Activated naive CD4-positive, alpha-beta T cell treated with anti-CD3 and anti-CD28 coated beads, Interleukin-2, amount 50 U/mL, for 72 hours (primary cell): ENCODE data around the gene NTNG1. TPM values are rescaled to one million over a fixed set of nuclear protein-coding genes. Genes with fewer than 3 reads are reported as not detected.

Experiments used
- ATAC-seq, 2 donors: fragments of 150-1000 bp; cut with Tn5 transposase; 2 replicates each; pipeline ENCODE4 v1.10.0; 2021; ENCODE audit warnings: mild to moderate bottlenecking in 2 of 2, moderate library complexity in 2 of 2
- DNase-seq, 2 donors: peaks; one replicate each; pipeline ENCODE4 v3.0.0; 2021 to 2022; ENCODE audit warnings: low spot score in 2 of 2
- H3K27ac Mint-ChIP-seq, 2 donors: one replicate each; pipeline ENCODE4 v1.8.0; 2022; ENCODE audit warnings: mild to moderate bottlenecking in 2 of 2, mixed read lengths in 2 of 2
- H3K36me3 Mint-ChIP-seq, 2 donors: one replicate each; pipeline ENCODE4 v1.8.0; 2022; ENCODE audit warnings: mixed read lengths in 2 of 2
- H3K9me3 Mint-ChIP-seq, 2 donors: one replicate each; pipeline ENCODE4 v1.8.0; 2022; ENCODE audit warnings: mixed read lengths in 2 of 2
- total RNA-seq, 2 donors: library from RNA; stranded (reverse); gene quantifications; one replicate each; pipeline ENCODE4 v1.2.3, GENCODE V29; 2022

NTNG1 gene
- total RNA-seq, 2 donors from 2014 or later: 0.25 TPM; not detected in 1

GRCh38 chr1:107365527-107366240, 224.8 kb downstream of the NTNG1 start:
- H3K27ac Mint-ChIP-seq: no peak overlapping the region
- DNase-seq (no peak), ATAC-seq (no peak)
- H3K36me3 Mint-ChIP-seq: no peaks in the 10 kb centered on the region
- H3K9me3 Mint-ChIP-seq: no peaks in the 10 kb centered on the region

- DNase-seq (no peak), ATAC-seq (no peak)
- no peaks in the 10 kb centered on the region for H3K36me3 Mint-ChIP-seq
- H3K9me3 Mint-ChIP-seq: peaks cover 0 to 3% of the 10 kb centered on the region in 2 donors
- no peak overlapping the region for H3K27ac Mint-ChIP-seq
Measured at GRCh38 chr1:107378426-107378825, 237.6 kb downstream of the NTNG1 start.

- Mint-ChIP-seq H3K9me3 (peaks cover 0 to 3% of the 10 kb centered on the region in 2 donors), H3K36me3 (no peaks in the 10 kb centered on the region), H3K27ac (no peak overlapping the region)
- no peak for ATAC-seq
- no peak for DNase-seq
Measured at GRCh38 chr1:107378866-107379265, 238.0 kb downstream of the NTNG1 start.

GRCh38 chr1:107379826-107380225, 239.0 kb downstream of the NTNG1 start:
- no peak for ATAC-seq
- no peaks in the 10 kb centered on the region for H3K36me3 Mint-ChIP-seq
- no peak for DNase-seq
- no peak overlapping the region for H3K27ac Mint-ChIP-seq
- peaks cover 0 to 3% of the 10 kb centered on the region in 2 donors for H3K9me3 Mint-ChIP-seq

GRCh38 chr1:107389410-107390396, 248.9 kb downstream of the NTNG1 start:
- ATAC-seq: no peak
- no peak overlapping the region for H3K27ac Mint-ChIP-seq
- no peaks in the 10 kb centered on the region for H3K36me3 Mint-ChIP-seq

GRCh38 chr1:107394301-107394700, 253.5 kb downstream of the NTNG1 start:
- Mint-ChIP-seq H3K36me3 (no peaks in the 10 kb centered on the region), H3K9me3 (peaks cover 4 to 12% of the 10 kb centered on the region in 2 donors), H3K27ac (no peak overlapping the region)
- DNase-seq (no peak), ATAC-seq (no peak)

More at GRCh38 chr1:107389410-107390396, 248.9 kb downstream of the NTNG1 start:
- DNase-seq: no peak
- H3K9me3 Mint-ChIP-seq: peaks cover 4 to 12% of the 10 kb centered on the region in 2 donors

- H3K27ac Mint-ChIP-seq: no peak overlapping the region
- ATAC-seq (no peak), DNase-seq (no peak)
- H3K9me3 Mint-ChIP-seq: no peaks in the 10 kb centered on the region
- H3K36me3 Mint-ChIP-seq: no peaks in the 10 kb centered on the region
Measured at GRCh38 chr1:107401704-107402103, 260.9 kb downstream of the NTNG1 start.

- no peak for ATAC-seq
Measured at GRCh38 chr1:107404756-107405155, 263.9 kb downstream of the NTNG1 start.

GRCh38 chr1:107405236-107405635, 264.4 kb downstream of the NTNG1 start:
- Mint-ChIP-seq H3K36me3 (no peaks in the 10 kb centered on the region), H3K9me3 (no peaks in the 10 kb centered on the region), H3K27ac (no peak overlapping the region)
- DNase-seq: no peak
- no peak for ATAC-seq

More at GRCh38 chr1:107404756-107405155, 263.9 kb downstream of the NTNG1 start:
- Mint-ChIP-seq H3K27ac (no peak overlapping the region), H3K9me3 (no peaks in the 10 kb centered on the region), H3K36me3 (no peaks in the 10 kb centered on the region)
- DNase-seq: no peak

- Mint-ChIP-seq H3K36me3 (no peaks in the 10 kb centered on the region), H3K27ac (no peak overlapping the region), H3K9me3 (no peaks in the 10 kb centered on the region)
- no peak for ATAC-seq
- no peak for DNase-seq
Measured at GRCh38 chr1:107407011-107407410, 266.2 kb downstream of the NTNG1 start.

- DNase-seq (no peak), ATAC-seq (no peak)
- Mint-ChIP-seq H3K9me3 (no peaks in the 10 kb centered on the region), H3K36me3 (no peaks in the 10 kb centered on the region), H3K27ac (no peak overlapping the region)
Measured at GRCh38 chr1:107413546-107413945, 272.7 kb downstream of the NTNG1 start.

- Mint-ChIP-seq H3K36me3 (no peaks in the 10 kb centered on the region), H3K9me3 (no peaks in the 10 kb centered on the region), H3K27ac (no peak overlapping the region)
- ATAC-seq (no peak), DNase-seq (no peak)
Measured at GRCh38 chr1:107413951-107414350, 273.1 kb downstream of the NTNG1 start.

- DNase-seq (no peak), ATAC-seq (no peak)
- Mint-ChIP-seq H3K9me3 (no peaks in the 10 kb centered on the region), H3K36me3 (no peaks in the 10 kb centered on the region), H3K27ac (no peak overlapping the region)
Measured at GRCh38 chr1:107414550-107414949, 273.7 kb downstream of the NTNG1 start.

GRCh38 chr1:107415241-107415640, 274.4 kb downstream of the NTNG1 start:
- H3K36me3 Mint-ChIP-seq: no peaks in the 10 kb centered on the region
- no peak overlapping the region for H3K27ac Mint-ChIP-seq
- DNase-seq (no peak), ATAC-seq (no peak)
- no peaks in the 10 kb centered on the region for H3K9me3 Mint-ChIP-seq

GRCh38 chr1:107419003-107419402, 278.2 kb downstream of the NTNG1 start:
- H3K9me3 Mint-ChIP-seq: no peaks in the 10 kb centered on the region
- ATAC-seq (no peak), DNase-seq (no peak)
- H3K36me3 Mint-ChIP-seq: no peaks in the 10 kb centered on the region
- no peak overlapping the region for H3K27ac Mint-ChIP-seq

GRCh38 chr1:107422901-107423300, 282.1 kb downstream of the NTNG1 start:
- Mint-ChIP-seq H3K9me3 (peaks cover 0 to 5% of the 10 kb centered on the region in 2 donors), H3K27ac (no peak overlapping the region), H3K36me3 (no peaks in the 10 kb centered on the region)
- ATAC-seq (no peak), DNase-seq (no peak)

GRCh38 chr1:107430540-107431228, 289.8 kb downstream of the NTNG1 start:
- DNase-seq (peak in 1 of 2 donors; percentile 32), ATAC-seq (peak; percentile 26 to 44)
- Mint-ChIP-seq H3K36me3 (no peaks in the 10 kb centered on the region), H3K9me3 (no peaks in the 10 kb centered on the region), H3K27ac (no peak overlapping the region)
